Articular chondrocyte of knee joint (primary cell): ENCODE results near the gene ERGIC1. TPM values are rescaled to one million over a fixed set of nuclear protein-coding genes. Genes with fewer than 3 reads are reported as not detected.

ENCODE experiments used
- small RNA-seq: library from RNA; depleted of rRNA; stranded (forward); fragments of <200 nt; gene quantifications from one replicate; pipeline ENCODE3, GENCODE V24; 2012
- total RNA-seq: library from RNA; depleted of rRNA; stranded (reverse); fragments of >200 nt; gene quantifications from 2 replicates; pipeline ENCODE4 v1.2.3, GENCODE V29; 2012

Gene ERGIC1
- 139 and 145 TPM in 2 replicates for total RNA-seq

GRCh38 chr5:172833686-172834414 is at the start of gene ERGIC1:
ERGIC1 (plus strand) TSS chr5:172834251; CDS start chr5:172834414, 163 bp downstream.

GRCh38 chr5:172983542-172984243 is 149.6 kb downstream of the ERGIC1 start, which contains the start of gene ATP6V0E1:
ATP6V0E1 (plus strand) TSS chr5:172983771; CDS start chr5:172983861, 90 bp downstream.

Small RNA genes within 50 kb of the gene (small RNA-seq; reads per million reads assigned to genes)
- not detected for gene AC022217.4

Other genes starting within 250 kb of the ERGIC1 start
- 3.5 and 6.1 TPM in 2 replicates for gene NEURL1B, start 193.0 kb upstream of the ERGIC1 start, total RNA-seq
- 97.0 and 212 TPM in 2 replicates for gene DUSP1, start 63.1 kb upstream of the ERGIC1 start, total RNA-seq
- gene RPL26L1, start 125.2 kb downstream of the ERGIC1 start, total RNA-seq: 43.1 and 47.5 TPM in 2 replicates
- gene ATP6V0E1, start 149.5 kb downstream of the ERGIC1 start, total RNA-seq: 175 and 246 TPM in 2 replicates
- gene CREBRF, start 222.1 kb downstream of the ERGIC1 start, total RNA-seq: 40.0 and 45.4 TPM in 2 replicates